TTC549 (cell line): Measurements from ENCODE around the gene COL6A1.

Experiments used
- FAIRE-seq: peaks from 2 replicates; lab custom pipeline; 2012; peaks lifted over from hg19 to GRCh38; lab: Jason Lieb, UNC

COL6A1 gene

DNA sequence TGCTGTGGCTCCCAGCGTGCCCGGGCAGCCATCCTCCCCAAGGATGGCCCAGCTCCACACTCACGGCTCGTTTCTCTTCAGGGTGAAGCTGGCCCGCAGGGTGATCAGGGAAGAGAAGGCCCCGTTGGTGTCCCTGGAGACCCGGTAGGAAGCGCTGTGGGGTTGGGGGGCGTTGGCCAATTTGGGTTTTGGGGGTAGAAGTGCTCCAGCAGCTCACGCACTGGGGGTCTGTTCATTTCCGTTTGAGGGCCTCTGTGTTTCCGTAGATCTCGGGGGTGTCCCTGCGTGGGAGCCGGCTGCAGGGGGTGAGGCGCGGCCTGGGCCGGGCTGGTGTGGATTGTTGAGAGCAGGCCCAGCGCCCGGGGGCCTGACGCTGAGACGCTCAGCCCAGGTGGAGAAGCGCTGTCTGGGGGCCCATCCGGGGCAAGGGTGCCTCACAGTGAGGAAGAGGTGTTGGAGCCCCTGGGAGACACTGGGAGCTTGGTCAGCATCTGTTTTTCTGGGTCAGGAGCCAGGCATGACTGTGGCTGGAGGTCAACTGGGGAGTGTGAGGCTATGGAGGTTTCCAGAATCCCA, 12.6 kb downstream of the COL6A1 start:
- no peak for FAIRE-seq

DNA sequence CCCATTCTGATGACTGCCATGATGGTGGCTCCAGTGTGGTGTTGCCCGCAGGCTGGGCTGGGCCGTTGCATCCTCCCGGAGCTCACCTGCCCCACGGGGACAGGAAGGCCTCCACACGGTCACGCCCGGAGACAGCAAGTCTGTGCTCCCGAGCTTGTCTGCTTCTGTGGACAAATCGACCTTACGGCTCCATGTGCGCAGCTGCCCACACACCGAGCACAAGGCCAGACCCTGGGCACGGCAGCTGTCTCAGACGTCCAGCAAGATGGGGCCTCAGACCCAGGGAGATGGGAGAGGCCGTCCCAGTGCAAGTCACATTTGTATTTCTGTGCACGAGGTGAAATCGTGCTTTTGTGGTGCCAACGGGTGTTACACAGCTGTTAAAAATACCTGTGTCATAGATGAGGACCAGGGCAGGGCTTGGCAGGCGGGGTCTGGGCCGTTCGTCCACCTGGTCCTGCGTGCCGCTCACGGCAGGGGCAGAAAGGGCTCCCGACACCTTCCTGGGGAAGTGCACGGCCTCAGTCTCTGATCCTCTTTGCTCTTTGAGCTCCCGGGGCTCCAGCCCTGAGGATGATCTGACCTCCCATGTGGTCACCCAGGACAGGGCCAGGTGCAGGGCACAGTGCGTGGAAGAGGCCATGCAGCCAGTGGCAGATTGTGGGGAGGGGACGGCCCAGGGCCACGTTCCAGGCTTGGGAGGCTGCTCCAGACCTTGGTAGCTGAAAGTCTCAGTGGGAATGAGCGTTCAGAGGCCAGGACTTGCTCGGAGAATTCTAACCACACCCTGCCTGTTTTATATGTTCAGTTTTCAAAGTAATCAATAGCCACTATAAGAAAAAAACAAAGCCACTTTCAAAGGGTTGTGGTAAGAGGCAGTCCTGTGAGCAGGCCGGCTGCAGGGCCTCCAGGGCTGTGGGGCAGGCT, 13.5 kb downstream of the COL6A1 start:
- no peak for FAIRE-seq

GRCh38 chr21:45995686-45996179, 14.2 kb downstream of the COL6A1 start:
- FAIRE-seq: no peak

GRCh38 chr21:45996311-45997204, 15.0 kb downstream of the COL6A1 start:
- no peak for FAIRE-seq

DNA sequence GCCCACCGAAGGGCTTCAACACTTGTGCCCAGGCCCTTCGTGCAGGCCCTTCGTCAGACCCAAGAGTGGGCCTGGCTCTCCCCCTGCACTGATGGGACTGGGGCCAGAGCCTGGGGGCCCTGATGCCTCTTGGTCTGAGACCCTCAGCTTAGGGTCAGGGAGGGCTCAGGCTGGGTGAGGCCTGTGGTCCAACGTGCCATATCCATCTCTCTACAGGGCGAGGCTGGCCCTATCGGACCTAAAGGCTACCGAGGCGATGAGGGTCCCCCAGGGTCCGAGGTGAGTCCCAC, 15.6 kb downstream of the COL6A1 start:
- FAIRE-seq: no peak

GRCh38 chr21:45997495-45998275, 16.1 kb downstream of the COL6A1 start:
- no peak for FAIRE-seq

GRCh38 chr21:45998276-45998701, 16.7 kb downstream of the COL6A1 start:
- FAIRE-seq: no peak

- FAIRE-seq: no peak
These were observed 17.5 kb downstream of the COL6A1 start for GRCh38 chr21:45998871-45999580.

- FAIRE-seq: no peak
These were observed 18.1 kb downstream of the COL6A1 start for GRCh38 chr21:45999581-46000181.

- FAIRE-seq: no peak
These were observed 18.7 kb downstream of the COL6A1 start for GRCh38 chr21:46000182-46000730.

- FAIRE-seq: no peak
These were observed 19.4 kb downstream of the COL6A1 start for GRCh38 chr21:46000731-46001641.

GRCh38 chr21:46001821-46002681, 20.5 kb downstream of the COL6A1 start:
- no peak for FAIRE-seq

GRCh38 chr21:46002841-46003574, 21.4 kb downstream of the COL6A1 start:
- no peak for FAIRE-seq

- no peak for FAIRE-seq
These were observed 22.0 kb downstream of the COL6A1 start for GRCh38 chr21:46003575-46004007.

DNA sequence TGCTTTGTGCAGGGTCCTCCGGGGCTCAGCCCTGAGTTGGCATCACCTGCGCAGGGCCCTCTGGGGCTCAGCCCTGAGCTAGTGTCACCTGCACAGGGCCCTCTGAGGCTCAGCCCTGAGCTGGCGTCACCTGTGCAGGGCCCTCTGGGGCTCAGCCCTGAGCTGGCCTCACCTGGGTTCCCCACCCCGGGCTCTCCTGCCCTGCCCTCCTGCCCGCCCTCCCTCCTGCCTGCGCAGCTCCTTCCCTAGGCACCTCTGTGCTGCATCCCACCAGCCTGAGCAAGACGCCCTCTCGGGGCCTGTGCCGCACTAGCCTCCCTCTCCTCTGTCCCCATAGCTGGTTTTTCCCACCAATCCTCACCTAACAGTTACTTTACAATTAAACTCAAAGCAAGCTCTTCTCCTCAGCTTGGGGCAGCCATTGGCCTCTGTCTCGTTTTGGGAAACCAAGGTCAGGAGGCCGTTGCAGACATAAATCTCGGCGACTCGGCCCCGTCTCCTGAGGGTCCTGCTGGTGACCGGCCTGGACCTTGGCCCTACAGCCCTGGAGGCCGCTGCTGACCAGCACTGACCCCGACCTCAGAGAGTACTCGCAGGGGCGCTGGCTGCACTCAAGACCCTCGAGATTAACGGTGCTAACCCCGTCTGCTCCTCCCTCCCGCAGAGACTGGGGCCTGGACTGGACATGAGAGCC, 22.7 kb downstream of the COL6A1 start:
- FAIRE-seq: no peak

GRCh38 chr21:46005081-46005480, 23.5 kb downstream of the COL6A1 start:
- no peak for FAIRE-seq

- no peak for FAIRE-seq
These were observed 23.9 kb downstream of the COL6A1 start for GRCh38 chr21:46005481-46005881.
